ENCODE measurements around the gene RAB3C.
"Not testable (repeated sequence)": the region's sequence is repeated elsewhere in the genome, so short reads cannot be mapped to it uniquely, and the experiment has no call there.

The RAB3C gene

GRCh38 chr5:58674070-58674469 is 91.2 kb downstream of the RAB3C start:
- DNase-seq (ENCODE audit: low spot score in 2 of 2) = no peak
- Mint-ChIP-seq H3K36me3 (peaks cover 1% of the 10 kb centered on the region), H3K27ac (no peak overlapping the region), H3K4me3 (no peak overlapping the region), H3K9me3 (no peaks in the 10 kb centered on the region), H3K27me3 (peaks cover 4% of the 10 kb centered on the region), H3K4me1 (no peaks in the 10 kb centered on the region)
- ATAC-seq (ENCODE audit: low read depth) = no peak

GRCh38 chr5:58674711-58675110 is 91.8 kb downstream of the RAB3C start:
- DNase-seq (ENCODE audit: low spot score in 2 of 2) = no peak
- no peaks in the 10 kb centered on the region for H3K9me3 Mint-ChIP-seq
- H3K27ac Mint-ChIP-seq = no peak overlapping the region
- peaks cover 4% of the 10 kb centered on the region for H3K27me3 Mint-ChIP-seq
- H3K4me1 Mint-ChIP-seq = no peaks in the 10 kb centered on the region
- ATAC-seq (ENCODE audit: low read depth) = no peak
- no peak overlapping the region for H3K4me3 Mint-ChIP-seq
- peaks cover 1% of the 10 kb centered on the region for H3K36me3 Mint-ChIP-seq

DNA sequence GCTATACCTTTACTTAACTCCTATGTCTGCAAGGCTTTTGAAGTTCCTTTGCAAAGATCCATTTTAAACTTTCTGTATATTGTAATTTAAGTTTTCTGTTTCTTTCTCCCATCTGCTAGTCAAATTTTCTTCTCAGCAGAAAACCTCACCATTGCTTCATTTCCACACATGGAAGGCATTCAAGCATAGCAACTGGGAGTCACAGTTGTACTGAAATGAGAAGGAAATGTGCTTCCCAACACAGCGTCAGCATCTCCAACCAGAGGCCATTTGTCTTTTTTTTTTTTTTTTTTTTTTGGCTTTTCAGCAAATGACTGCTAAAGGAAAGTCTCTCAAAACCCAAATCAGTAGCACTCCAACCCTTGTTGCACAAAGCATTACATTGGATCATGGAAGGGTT is 92.5 kb downstream of the RAB3C start:
- H3K4me3 Mint-ChIP-seq = no peak overlapping the region
- no peak for DNase-seq (ENCODE audit: low spot score in 2 of 2)
- no peak for ATAC-seq (ENCODE audit: low read depth)
- no peak overlapping the region for H3K27ac Mint-ChIP-seq
- no peaks in the 10 kb centered on the region for H3K4me1 Mint-ChIP-seq
- no peaks in the 10 kb centered on the region for H3K9me3 Mint-ChIP-seq
- no peaks in the 10 kb centered on the region for H3K36me3 Mint-ChIP-seq
- peaks cover 4% of the 10 kb centered on the region for H3K27me3 Mint-ChIP-seq

GRCh38 chr5:58677650-58678049 is 94.8 kb downstream of the RAB3C start:
- no peaks in the 10 kb centered on the region for H3K36me3 Mint-ChIP-seq
- no peak for ATAC-seq (ENCODE audit: low read depth)
- DNase-seq (ENCODE audit: low spot score in 2 of 2) = no peak
- H3K27me3 Mint-ChIP-seq = no peaks in the 10 kb centered on the region
- no peak overlapping the region for H3K27ac Mint-ChIP-seq
- H3K4me1 Mint-ChIP-seq = peaks cover 5% of the 10 kb centered on the region
- no peaks in the 10 kb centered on the region for H3K9me3 Mint-ChIP-seq
- no peak overlapping the region for H3K4me3 Mint-ChIP-seq

DNA sequence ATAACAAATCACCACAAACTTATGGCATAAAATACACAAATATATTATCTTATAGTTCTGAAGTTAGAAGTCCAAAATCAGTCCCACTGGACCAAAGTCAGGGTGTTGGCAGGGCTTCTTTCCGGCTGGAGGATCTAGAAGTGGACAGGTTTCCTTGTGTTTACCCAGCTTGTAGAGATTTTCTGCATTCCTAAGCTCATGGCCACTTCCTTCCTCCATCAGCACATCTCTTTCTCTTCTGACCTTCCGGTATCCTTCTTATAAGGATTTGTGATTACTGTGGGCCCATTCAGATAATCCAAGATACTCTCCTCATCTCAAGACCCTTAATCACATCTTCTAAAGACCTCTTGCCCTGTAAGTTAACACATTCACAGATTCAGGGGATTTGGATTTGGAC is 97.6 kb downstream of the RAB3C start:
- no peak for ATAC-seq (ENCODE audit: low read depth)

DNA sequence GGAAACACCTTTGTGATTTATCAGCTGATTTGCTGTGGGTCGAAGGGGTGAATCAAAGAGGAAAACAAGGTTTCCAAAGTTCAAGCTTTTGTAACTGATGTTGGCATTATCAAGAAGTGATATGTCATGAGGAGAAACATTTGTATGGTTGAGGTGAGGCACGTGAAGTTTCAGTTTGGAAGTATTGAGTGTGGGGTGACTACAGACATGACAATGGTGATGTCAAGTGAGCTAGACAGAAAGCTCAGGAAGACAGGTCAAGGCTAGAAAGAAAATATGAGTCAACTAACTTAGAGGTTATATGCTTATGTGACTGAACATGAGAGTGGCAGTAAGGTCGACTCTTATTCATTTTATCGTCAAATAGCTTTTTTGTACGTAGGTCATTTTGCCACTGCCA is 99.1 kb downstream of the RAB3C start:
- Mint-ChIP-seq H3K9me3 (no peaks in the 10 kb centered on the region), H3K4me1 (peaks cover 5% of the 10 kb centered on the region), H3K4me3 (no peak overlapping the region), H3K27me3 (no peaks in the 10 kb centered on the region), H3K36me3 (no peaks in the 10 kb centered on the region), H3K27ac (no peak overlapping the region)
- no peak for ATAC-seq (ENCODE audit: low read depth)
- DNase-seq (ENCODE audit: low spot score in 2 of 2) = no peak

More for the DNA sequence above, 97.6 kb downstream of the RAB3C start:
- DNase-seq (ENCODE audit: low spot score in 2 of 2) = no peak
- Mint-ChIP-seq H3K9me3 (no peaks in the 10 kb centered on the region), H3K4me1 (peaks cover 5% of the 10 kb centered on the region), H3K27ac (no peak overlapping the region), H3K4me3 (no peak overlapping the region), H3K27me3 (no peaks in the 10 kb centered on the region), H3K36me3 (no peaks in the 10 kb centered on the region)

GRCh38 chr5:58683567-58683966 is 100.7 kb downstream of the RAB3C start:
- Mint-ChIP-seq H3K36me3 (no peaks in the 10 kb centered on the region), H3K27ac (no peak overlapping the region), H3K4me3 (no peak overlapping the region), H3K4me1 (peaks cover 5% of the 10 kb centered on the region), H3K9me3 (no peaks in the 10 kb centered on the region), H3K27me3 (no peaks in the 10 kb centered on the region)
- no peak for ATAC-seq (ENCODE audit: low read depth)
- DNase-seq (ENCODE audit: low spot score in 2 of 2) = no peak

GRCh38 chr5:58687079-58687478 is 104.2 kb downstream of the RAB3C start:
- no peaks in the 10 kb centered on the region for H3K36me3 Mint-ChIP-seq
- no peak for DNase-seq (ENCODE audit: low spot score in 2 of 2)
- no peak overlapping the region for H3K4me3 Mint-ChIP-seq
- H3K27ac Mint-ChIP-seq = no peak overlapping the region
- H3K4me1 Mint-ChIP-seq = no peaks in the 10 kb centered on the region
- H3K9me3 Mint-ChIP-seq = no peaks in the 10 kb centered on the region
- no peaks in the 10 kb centered on the region for H3K27me3 Mint-ChIP-seq
- no peak for ATAC-seq (ENCODE audit: low read depth)

GRCh38 chr5:58687595-58687994 is 104.7 kb downstream of the RAB3C start:
- Mint-ChIP-seq H3K9me3 (no peaks in the 10 kb centered on the region), H3K4me1 (no peaks in the 10 kb centered on the region), H3K4me3 (no peak overlapping the region), H3K27ac (no peak overlapping the region), H3K27me3 (no peaks in the 10 kb centered on the region), H3K36me3 (no peaks in the 10 kb centered on the region)
- DNase-seq (ENCODE audit: low spot score in 2 of 2) = no peak
- ATAC-seq (ENCODE audit: low read depth) = no peak

DNA sequence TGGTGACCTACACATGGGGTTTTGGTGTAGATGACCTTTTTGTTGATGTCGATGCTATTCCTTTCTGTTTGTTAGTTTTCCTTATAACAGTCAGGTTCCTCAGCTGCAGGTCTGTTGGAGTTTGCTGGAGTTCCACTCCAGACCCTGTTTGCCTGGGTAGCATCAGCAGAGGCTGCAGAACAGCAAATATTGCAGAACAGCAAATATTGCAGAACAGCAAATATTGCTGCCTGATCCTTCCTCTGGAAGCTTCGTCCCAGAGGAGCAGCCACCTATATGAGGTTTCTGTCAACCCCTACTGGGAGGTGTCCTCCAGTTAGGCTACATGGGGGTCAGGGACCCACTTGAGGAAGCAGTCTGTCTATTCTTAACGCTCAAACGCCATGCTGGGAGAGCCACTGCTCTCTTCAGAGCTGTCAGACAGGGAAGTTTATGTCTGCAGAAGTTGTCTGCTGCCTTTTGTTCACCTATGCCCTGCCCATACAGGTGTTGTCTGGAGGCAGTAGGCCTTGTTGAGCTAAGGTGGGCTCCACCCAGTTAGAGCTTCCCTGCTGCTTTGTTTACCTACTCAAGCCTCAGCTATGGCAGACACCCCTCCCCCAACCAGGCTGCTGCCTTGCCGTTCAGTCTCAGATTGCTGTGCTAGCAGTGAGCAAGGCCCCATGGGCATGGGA is 116.3 kb downstream of the RAB3C start:
- H3K27me3 Mint-ChIP-seq; DNase-seq (ENCODE audit: low spot score in 2 of 2); H3K4me3 Mint-ChIP-seq; H3K27ac Mint-ChIP-seq; H3K4me1 Mint-ChIP-seq; ATAC-seq (ENCODE audit: low read depth): not testable (repeated sequence)
- Mint-ChIP-seq H3K9me3 (peaks cover 19% of the 10 kb centered on the region), H3K36me3 (peaks cover 13% of the 10 kb centered on the region)

DNA sequence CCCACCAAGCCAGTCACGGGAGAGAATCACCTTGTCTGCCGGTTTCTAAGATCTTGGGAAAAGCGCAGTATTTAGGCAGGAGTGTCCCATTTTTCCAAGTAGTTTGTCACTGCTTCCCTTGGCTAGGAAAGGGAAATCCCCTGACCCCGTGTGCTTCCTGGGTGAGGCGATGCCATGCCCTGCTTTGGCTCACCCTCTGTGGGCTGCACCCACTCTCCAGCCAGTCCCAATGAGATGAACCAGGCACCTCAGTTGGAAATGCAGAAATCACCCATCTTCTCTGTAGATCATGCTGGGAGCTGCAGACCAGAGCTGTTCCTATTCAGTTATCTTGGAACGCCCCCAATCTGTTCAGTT is 116.9 kb downstream of the RAB3C start:
- peaks cover 13% of the 10 kb centered on the region for H3K36me3 Mint-ChIP-seq
- peaks cover 19% of the 10 kb centered on the region for H3K9me3 Mint-ChIP-seq
- H3K4me3 Mint-ChIP-seq = no peak overlapping the region
- ATAC-seq (ENCODE audit: low read depth) (no peak), DNase-seq (ENCODE audit: low spot score in 2 of 2) (no peak)
- peaks cover 4% of the 10 kb centered on the region for H3K27me3 Mint-ChIP-seq
- no peak overlapping the region for H3K27ac Mint-ChIP-seq
- no peaks in the 10 kb centered on the region for H3K4me1 Mint-ChIP-seq

GRCh38 chr5:58703925-58704555 is 121.2 kb downstream of the RAB3C start:
- ATAC-seq (ENCODE audit: low read depth) (no peak), DNase-seq (ENCODE audit: low spot score in 2 of 2) (no peak)
- H3K4me3 Mint-ChIP-seq = no peak overlapping the region
- H3K4me1 Mint-ChIP-seq = no peaks in the 10 kb centered on the region
- H3K27me3 Mint-ChIP-seq = peaks cover 4% of the 10 kb centered on the region
- H3K36me3 Mint-ChIP-seq = peaks cover 2% of the 10 kb centered on the region
- no peak overlapping the region for H3K27ac Mint-ChIP-seq
- peaks cover 2% of the 10 kb centered on the region for H3K9me3 Mint-ChIP-seq

GRCh38 chr5:58706736-58707135 is 123.9 kb downstream of the RAB3C start:
- Mint-ChIP-seq H3K27ac (no peak overlapping the region), H3K4me3 (no peak overlapping the region), H3K4me1 (no peaks in the 10 kb centered on the region), H3K9me3 (no peaks in the 10 kb centered on the region), H3K36me3 (no peaks in the 10 kb centered on the region), H3K27me3 (no peaks in the 10 kb centered on the region)
- DNase-seq (ENCODE audit: low spot score in 2 of 2) (no peak), ATAC-seq (ENCODE audit: low read depth) (no peak)

GRCh38 chr5:58708456-58708855 is 125.6 kb downstream of the RAB3C start:
- H3K9me3 Mint-ChIP-seq = no peaks in the 10 kb centered on the region
- no peaks in the 10 kb centered on the region for H3K27me3 Mint-ChIP-seq
- ATAC-seq (ENCODE audit: low read depth) (no peak), DNase-seq (ENCODE audit: low spot score in 2 of 2) (no peak)
- H3K36me3 Mint-ChIP-seq = no peaks in the 10 kb centered on the region
- no peak overlapping the region for H3K4me3 Mint-ChIP-seq
- no peak overlapping the region for H3K27ac Mint-ChIP-seq
- no peaks in the 10 kb centered on the region for H3K4me1 Mint-ChIP-seq

DNA sequence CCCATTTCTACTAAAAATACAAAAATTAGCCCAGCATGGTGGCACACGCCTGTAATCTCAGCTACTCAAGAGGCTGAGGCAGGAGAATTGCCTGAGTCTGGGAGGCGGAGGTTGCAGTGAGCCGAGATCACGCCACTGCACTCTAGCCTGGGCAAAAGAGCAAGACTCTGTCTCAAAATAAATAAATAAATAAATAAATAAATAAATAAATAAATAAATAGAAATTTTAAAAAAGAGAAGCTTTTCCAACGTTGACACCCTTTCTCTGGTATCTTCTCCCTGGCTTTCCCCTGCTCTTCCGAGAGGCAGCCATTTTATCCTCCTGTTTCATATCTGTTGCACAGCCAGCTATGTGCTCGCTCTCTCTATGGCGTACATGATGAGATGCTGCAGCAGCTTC is 127.5 kb downstream of the RAB3C start:
- H3K4me3 Mint-ChIP-seq; H3K9me3 Mint-ChIP-seq; H3K4me1 Mint-ChIP-seq; H3K27me3 Mint-ChIP-seq; H3K27ac Mint-ChIP-seq; H3K36me3 Mint-ChIP-seq; ATAC-seq (ENCODE audit: low read depth); DNase-seq (ENCODE audit: low spot score in 2 of 2): not testable (repeated sequence)

All from memory B cell (primary cell).